ENCODE results near the gene NRG2. TPM values are rescaled to one million over a fixed set of nuclear protein-coding genes. Genes with fewer than 3 reads are reported as not detected.

The NRG2 gene
- total RNA-seq, 2 experiments from 2014 or later = 0.08 to 0.17 TPM

GRCh38 chr5:139898981-139899380 lies 144.1 kb downstream of the NRG2 start:
- H3K4me1 Mint-ChIP-seq (ENCODE audit: low read depth) = peaks cover 5% of the 10 kb centered on the region
- Histone ChIP-seq H3K36me3 (ENCODE audit: insufficient read depth, low read length) (no peaks in the 10 kb centered on the region), H3K27me3 (ENCODE audit: control insufficient read depth in 1 of 2, insufficient read depth in 2 of 2, low read length in 2 of 2) (peaks cover 20 to 32% of the 10 kb centered on the region in 2 experiments), H3K27ac (ENCODE audit: low read depth in 1 of 2, low read length in 2 of 2) (no peak overlapping the region), H3K4me1 (ENCODE audit: insufficient read depth, low read length) (no peaks in the 10 kb centered on the region), H3K9me3 (ENCODE audit: control insufficient read depth in 1 of 2, insufficient read depth in 1 of 2, low read length in 2 of 2) (no peaks in the 10 kb centered on the region), H3K4me3 (ENCODE audit: low read length) (no peak overlapping the region)
- no peak overlapping the region for H3K4me3 Mint-ChIP-seq
- TF ChIP-seq CTCF (IDR thresholded peaks at IDR 0.05) = no peak
- intact Hi-C loops (cut with DNase I, micrococcal nuclease) = no loop called here
- DNase-seq (no peak), ATAC-seq (ENCODE audit: poor library complexity) (no peak)
- H3K27me3 Mint-ChIP-seq = peaks cover 61% of the 10 kb centered on the region
- H3K27ac Mint-ChIP-seq = no peak overlapping the region
- ChIA-PET CTCF (no interaction called here), POLR2A (no interaction called here)
- H3K9me3 Mint-ChIP-seq = no peaks in the 10 kb centered on the region
- no peaks in the 10 kb centered on the region for H3K36me3 Mint-ChIP-seq (ENCODE audit: low read depth)

DNA sequence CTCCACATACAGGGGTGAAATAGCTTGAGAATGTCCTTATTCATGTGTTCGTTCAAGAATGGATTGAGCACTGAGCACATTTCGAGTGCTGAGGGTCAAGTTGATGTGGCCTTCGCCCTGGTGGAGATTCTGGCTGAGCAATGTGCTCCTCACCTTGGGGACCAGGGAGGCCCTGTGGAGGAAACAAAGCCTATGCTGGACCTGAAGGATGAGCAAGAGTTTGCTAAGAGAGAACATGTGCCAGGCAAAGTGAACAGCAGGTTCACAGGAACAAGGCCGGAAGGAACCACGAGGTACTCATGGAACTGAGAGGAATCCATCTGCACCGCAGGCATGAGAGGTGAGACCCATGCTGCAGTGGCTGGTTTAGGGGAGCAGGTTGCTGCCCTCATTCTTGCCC lies 145.1 kb downstream of the NRG2 start:
- H3K9me3 Mint-ChIP-seq = no peaks in the 10 kb centered on the region
- intact Hi-C loops (cut with DNase I, micrococcal nuclease) = no loop called here
- TF ChIP-seq CTCF (IDR thresholded peaks at IDR 0.05) = no peak
- Histone ChIP-seq H3K9me3 (ENCODE audit: control insufficient read depth in 1 of 2, insufficient read depth in 1 of 2, low read length in 2 of 2) (no peaks in the 10 kb centered on the region), H3K27ac (ENCODE audit: low read depth in 1 of 2, low read length in 2 of 2) (no peak overlapping the region), H3K27me3 (ENCODE audit: control insufficient read depth in 1 of 2, insufficient read depth in 2 of 2, low read length in 2 of 2) (peaks cover 14 to 23% of the 10 kb centered on the region in 2 experiments), H3K4me1 (ENCODE audit: insufficient read depth, low read length) (no peaks in the 10 kb centered on the region), H3K36me3 (ENCODE audit: insufficient read depth, low read length) (no peaks in the 10 kb centered on the region), H3K4me3 (ENCODE audit: low read length) (no peak overlapping the region)
- POLR2A ChIA-PET = interaction anchor here (0.6 kb wide), 1 partner anchor 106 kb away, joined by 4 read pairs; no protein-coding TSS in a partner anchor
- H3K4me3 Mint-ChIP-seq = no peak overlapping the region
- no peaks in the 10 kb centered on the region for H3K36me3 Mint-ChIP-seq (ENCODE audit: low read depth)
- ATAC-seq (ENCODE audit: poor library complexity) = no peak
- CTCF ChIA-PET = no interaction called here
- H3K4me1 Mint-ChIP-seq (ENCODE audit: low read depth) = no peaks in the 10 kb centered on the region
- no peak overlapping the region for H3K27ac Mint-ChIP-seq
- no peak for DNase-seq
- peaks cover 57% of the 10 kb centered on the region for H3K27me3 Mint-ChIP-seq

- Histone ChIP-seq H3K9me3 (ENCODE audit: control insufficient read depth in 1 of 2, insufficient read depth in 1 of 2, low read length in 2 of 2) (no peaks in the 10 kb centered on the region), H3K4me1 (ENCODE audit: insufficient read depth, low read length) (no peaks in the 10 kb centered on the region), H3K36me3 (ENCODE audit: insufficient read depth, low read length) (no peaks in the 10 kb centered on the region), H3K4me3 (ENCODE audit: low read length) (no peak overlapping the region), H3K27ac (ENCODE audit: low read depth in 1 of 2, low read length in 2 of 2) (no peak overlapping the region), H3K27me3 (ENCODE audit: control insufficient read depth in 1 of 2, insufficient read depth in 2 of 2, low read length in 2 of 2) (peaks cover 14 to 17% of the 10 kb centered on the region in 2 experiments)
- peak in 1 of 14 experiments; percentile 21 for DNase-seq
- Mint-ChIP-seq H3K9me3 (no peaks in the 10 kb centered on the region), H3K27me3 (peaks cover 56% of the 10 kb centered on the region), H3K36me3 (ENCODE audit: low read depth) (no peaks in the 10 kb centered on the region), H3K4me3 (no peak overlapping the region), H3K27ac (no peak overlapping the region), H3K4me1 (ENCODE audit: low read depth) (no peaks in the 10 kb centered on the region)
- intact Hi-C loops (cut with DNase I, micrococcal nuclease) = no loop called here
- POLR2A ChIA-PET = no interaction called here
- no peak for ATAC-seq (ENCODE audit: poor library complexity)
- no peak for TF ChIP-seq CTCF (IDR thresholded peaks at IDR 0.05)
- CTCF ChIA-PET = no interaction called here
Observed at GRCh38 chr5:139897342-139897741, 145.8 kb downstream of the NRG2 start.
